ENCODE data around the gene THBS3.

The THBS3 gene

DNA sequence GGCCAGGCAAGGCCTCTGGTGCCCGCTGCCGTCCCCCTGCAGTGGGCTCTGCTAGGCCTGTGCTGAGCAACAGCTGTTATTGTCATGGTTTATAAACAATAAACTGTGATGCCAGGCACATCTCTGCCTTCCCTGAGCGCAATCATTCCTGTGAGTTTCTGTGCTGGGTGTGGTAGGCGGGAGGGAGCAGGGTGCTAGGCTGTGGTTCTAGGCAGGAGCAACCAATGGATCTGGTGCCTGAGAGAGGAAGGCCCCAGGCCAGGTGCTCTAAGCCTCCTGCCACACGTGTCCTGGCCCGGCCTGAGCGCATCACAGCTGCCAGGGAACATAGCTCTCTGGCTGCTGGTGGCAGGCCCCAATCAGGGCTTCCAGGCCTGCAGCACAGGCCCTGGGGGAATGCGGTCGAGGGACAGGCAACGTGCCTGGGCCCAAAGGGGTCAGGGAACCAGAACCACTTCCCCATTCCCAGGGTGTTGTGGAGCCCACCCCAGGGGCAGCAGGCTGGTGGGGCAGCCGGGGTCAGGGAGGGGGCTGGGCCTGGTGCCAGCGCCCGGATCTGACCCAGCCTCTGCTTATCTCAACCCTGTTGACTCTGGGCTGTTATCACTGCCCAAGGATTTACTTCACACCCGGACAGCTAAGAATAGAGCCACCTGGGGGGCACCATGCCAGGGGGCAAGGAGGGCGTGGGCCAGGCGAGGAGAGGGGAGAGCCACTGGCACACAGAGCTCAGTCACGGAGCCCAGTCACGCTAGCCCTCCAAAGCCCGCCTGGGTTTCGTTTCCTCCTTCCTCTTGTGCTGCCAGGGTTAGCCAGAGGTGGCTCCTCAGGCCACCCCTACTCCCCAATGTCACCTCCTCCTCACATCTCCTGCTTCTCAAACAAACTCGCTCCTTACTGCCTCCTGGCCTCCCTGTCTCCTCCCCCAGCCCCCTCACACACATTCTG, 22.6 kb downstream of the THBS3 start:
- TF ChIP-seq GATA3 (IDR thresholded peaks at IDR 0.05; ENCODE audit: low read depth, low read length) (no peak), GATA2 (IDR thresholded peaks at IDR 0.05; ENCODE audit: low read depth, low read length) (no peak)

DNA sequence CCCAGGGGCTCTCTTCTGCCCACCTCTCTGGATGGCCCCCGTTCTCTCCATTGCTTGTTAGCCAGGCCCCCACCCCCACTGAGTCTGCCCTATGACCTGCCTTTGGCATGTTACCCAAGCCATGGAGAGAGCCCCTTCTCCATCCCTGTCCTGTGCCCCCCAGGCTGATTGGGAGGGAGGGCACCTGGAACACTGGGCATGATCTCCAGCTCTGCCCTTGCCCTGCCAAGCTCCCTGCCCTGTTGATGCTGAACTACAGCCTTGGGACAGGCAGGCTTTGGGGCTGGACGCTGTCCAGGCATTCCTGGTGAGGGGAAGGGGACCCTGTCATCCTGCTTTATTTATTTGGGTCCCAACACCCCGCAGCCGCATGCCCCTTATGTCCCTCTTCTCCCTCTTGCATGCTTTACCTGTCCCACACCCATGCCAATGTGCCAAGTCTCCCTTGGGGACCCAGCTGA, 23.3 kb downstream of the THBS3 start:
- TF ChIP-seq GATA3 (IDR thresholded peaks at IDR 0.05; ENCODE audit: low read depth, low read length) (no peak), GATA2 (IDR thresholded peaks at IDR 0.05; ENCODE audit: low read depth, low read length) (no peak)

GRCh38 chr1:155183775-155184221, 23.9 kb downstream of the THBS3 start:
- TF ChIP-seq GATA2 (IDR thresholded peaks at IDR 0.05; ENCODE audit: low read depth, low read length) = no peak
- TF ChIP-seq GATA3 (IDR thresholded peaks at IDR 0.05; ENCODE audit: low read depth, low read length) = no peak

DNA sequence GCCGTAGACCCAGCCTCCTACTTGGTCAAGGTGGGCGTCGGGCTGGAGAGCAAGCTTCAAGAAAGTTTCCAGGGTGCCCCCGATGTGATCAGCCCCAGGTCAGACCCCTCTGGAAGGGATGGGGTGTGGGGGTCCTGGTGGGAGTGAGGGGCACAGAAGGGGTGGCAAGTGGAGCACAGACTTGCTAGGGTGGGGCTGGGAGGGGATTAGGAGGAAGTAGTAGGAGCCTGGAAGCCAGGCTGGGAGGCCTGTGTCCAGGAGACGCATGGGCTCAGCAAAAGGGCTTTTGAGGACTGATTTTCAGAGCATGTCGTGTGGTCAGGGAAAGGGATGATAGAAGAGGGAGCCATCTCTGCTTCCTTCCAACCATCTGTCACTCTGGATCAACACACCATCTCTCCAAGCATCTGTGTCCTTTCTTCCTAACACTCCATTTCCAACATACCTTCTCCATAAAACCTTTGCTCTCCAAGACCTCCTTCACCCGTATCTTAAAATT, 25.6 kb downstream of the THBS3 start:
- TF ChIP-seq GATA2 (IDR thresholded peaks at IDR 0.05; ENCODE audit: low read depth, low read length) = no peak
- no peak for TF ChIP-seq GATA3 (IDR thresholded peaks at IDR 0.05; ENCODE audit: low read depth, low read length)

GRCh38 chr1:155181371-155182051, 26.2 kb downstream of the THBS3 start:
- TF ChIP-seq GATA2 (IDR thresholded peaks at IDR 0.05; ENCODE audit: low read depth, low read length) = no peak
- no peak for TF ChIP-seq GATA3 (IDR thresholded peaks at IDR 0.05; ENCODE audit: low read depth, low read length)

DNA sequence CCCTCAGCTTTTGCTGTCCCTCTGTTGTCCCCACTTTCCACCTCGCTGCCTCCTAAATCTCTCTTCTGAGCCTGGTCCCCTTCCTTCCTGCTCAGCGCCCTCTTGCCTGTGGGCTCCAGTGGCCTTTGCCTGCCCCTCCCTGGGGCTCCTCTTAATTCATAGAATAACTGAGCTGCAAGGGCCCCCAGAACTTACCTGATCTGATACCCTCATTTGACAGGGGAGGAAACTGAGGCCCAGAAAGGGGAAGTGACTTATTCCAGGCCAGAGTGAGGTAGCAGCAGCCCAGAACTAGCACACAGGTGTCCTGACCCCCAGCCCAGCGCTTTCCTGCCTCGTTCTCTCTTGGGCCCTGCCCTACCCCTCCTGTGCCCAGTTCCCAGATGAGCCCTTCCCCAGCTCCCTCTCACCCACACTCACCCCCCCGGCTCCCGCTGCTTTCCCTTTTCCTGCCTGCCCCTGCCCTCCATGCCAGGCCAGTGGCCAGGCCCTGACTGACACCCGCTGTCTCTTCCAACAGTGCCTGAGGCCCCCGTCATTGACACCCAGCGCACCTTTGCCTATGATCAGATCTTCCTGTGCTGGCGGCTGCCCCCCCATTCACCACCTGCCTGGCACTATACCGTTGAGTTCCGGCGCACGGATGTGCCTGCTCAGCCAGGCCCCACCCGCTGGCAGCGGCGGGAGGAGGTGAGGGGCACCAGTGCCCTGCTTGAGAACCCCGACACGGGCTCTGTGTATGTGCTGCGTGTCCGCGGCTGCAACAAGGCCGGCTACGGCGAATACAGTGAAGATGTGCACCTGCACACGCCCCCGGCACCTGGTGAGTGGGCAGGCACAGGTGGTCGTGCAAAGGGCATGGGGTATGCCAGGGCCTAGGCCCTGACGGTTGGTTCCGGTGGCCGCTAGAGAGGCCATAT, 28.3 kb downstream of the THBS3 start:
- TF ChIP-seq GATA3 (IDR thresholded peaks at IDR 0.05; ENCODE audit: low read depth, low read length) = no peak
- TF ChIP-seq GATA2 (IDR thresholded peaks at IDR 0.05; ENCODE audit: low read depth, low read length) = no peak

GRCh38 chr1:155178441-155179111, 29.1 kb downstream of the THBS3 start:
- no peak for TF ChIP-seq GATA2 (IDR thresholded peaks at IDR 0.05; ENCODE audit: low read depth, low read length)
- TF ChIP-seq GATA3 (IDR thresholded peaks at IDR 0.05; ENCODE audit: low read depth, low read length) = no peak

DNA sequence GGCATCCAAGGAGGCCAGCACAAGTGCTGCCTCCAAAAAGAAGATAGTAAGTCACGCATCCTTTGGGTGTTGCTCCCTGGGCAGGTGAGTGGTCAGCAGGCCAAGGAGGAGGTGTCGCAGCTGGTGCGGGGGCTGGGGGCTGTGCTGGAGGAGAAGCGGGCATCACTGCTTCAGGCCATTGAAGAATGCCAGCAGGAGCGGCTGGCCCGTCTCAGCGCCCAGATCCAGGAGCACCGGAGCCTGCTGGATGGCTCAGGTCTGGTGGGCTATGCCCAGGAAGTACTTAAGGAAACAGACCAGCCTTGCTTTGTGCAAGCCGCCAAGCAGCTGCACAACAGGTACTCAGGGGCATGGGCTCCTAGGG, 29.8 kb downstream of the THBS3 start:
- TF ChIP-seq GATA3 (IDR thresholded peaks at IDR 0.05; ENCODE audit: low read depth, low read length) = no peak
- TF ChIP-seq GATA2 (IDR thresholded peaks at IDR 0.05; ENCODE audit: low read depth, low read length) = no peak

DNA sequence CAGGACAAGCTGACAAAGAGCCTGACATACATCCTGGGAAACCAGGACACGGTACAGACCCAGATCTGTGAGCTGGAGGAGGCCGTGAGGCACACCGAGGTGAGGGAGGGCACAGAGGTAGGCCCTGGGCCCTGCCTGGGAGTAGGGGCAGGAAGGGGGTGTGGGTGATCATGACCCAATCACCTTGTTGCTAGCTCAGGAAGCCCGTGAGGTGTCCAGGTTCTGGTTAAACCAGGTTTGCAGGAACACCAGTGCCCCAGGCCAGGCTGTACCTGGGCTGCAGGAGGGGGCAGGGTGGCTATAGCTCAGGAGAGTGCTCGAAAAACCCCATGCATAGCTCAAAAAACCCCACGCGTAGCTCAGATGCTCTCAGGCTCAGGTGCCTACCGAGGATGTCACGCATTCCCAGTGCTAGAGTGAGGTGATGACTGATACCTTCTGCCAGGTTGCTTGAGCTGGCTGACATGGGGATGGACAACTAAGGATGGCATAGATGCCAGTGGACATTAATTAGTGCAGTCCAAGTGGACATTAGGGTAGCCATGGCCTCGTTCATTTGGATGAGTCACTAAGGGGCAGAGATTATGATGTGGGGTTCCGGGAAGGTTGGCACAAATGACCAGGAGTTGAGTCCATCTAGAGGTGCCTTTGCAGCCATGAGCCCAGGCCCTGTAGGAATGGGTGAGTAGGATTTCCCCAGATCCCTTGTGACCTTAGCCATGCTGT, 30.3 kb downstream of the THBS3 start:
- TF ChIP-seq GATA3 (IDR thresholded peaks at IDR 0.05; ENCODE audit: low read depth, low read length) (no peak), GATA2 (IDR thresholded peaks at IDR 0.05; ENCODE audit: low read depth, low read length) (no peak)

DNA sequence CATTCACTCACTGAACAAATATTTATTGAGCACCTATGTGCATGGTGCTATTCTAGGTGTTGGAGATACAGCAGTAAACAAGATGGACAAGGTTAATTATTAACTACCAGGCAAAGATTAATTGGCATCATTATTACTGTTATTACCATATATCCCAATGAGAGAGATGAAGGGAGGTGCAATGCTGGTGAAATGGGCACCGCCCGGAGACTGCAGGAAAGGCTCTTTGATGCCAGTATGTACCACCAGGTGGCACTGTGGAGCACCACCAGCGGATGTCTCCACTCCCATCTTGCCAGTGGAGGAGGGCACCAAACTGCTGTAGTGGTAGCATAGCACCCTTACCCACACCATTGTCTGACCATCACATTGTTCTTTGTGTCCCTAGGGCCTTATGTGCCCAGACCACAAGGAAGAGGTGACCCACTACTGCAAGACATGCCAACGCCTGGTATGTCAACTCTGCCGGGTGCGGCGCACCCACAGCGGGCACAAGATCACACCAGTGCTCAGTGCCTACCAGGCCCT, 31.1 kb downstream of the THBS3 start:
- TF ChIP-seq GATA3 (IDR thresholded peaks at IDR 0.05; ENCODE audit: low read depth, low read length) (no peak), GATA2 (IDR thresholded peaks at IDR 0.05; ENCODE audit: low read depth, low read length) (no peak)

DNA sequence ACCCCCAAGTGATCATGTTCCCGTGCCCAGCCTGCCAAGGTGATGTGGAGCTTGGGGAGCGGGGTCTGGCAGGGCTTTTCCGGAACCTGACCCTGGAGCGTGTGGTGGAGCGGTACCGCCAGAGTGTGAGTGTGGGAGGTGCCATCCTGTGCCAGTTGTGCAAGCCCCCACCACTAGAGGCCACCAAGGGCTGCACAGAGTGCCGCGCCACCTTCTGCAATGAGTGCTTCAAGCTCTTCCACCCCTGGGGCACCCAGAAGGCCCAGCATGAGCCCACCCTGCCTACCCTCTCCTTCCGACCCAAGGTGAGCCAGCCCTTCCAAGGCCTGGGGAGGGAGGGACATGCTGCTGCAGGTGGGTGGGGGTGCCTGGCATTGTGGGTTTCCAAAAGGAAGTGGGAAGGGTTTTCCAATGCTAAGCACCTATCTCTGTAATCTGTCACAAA, 31.7 kb downstream of the THBS3 start:
- TF ChIP-seq GATA3 (IDR thresholded peaks at IDR 0.05; ENCODE audit: low read depth, low read length) = no peak
- TF ChIP-seq GATA2 (IDR thresholded peaks at IDR 0.05; ENCODE audit: low read depth, low read length) = no peak

DNA sequence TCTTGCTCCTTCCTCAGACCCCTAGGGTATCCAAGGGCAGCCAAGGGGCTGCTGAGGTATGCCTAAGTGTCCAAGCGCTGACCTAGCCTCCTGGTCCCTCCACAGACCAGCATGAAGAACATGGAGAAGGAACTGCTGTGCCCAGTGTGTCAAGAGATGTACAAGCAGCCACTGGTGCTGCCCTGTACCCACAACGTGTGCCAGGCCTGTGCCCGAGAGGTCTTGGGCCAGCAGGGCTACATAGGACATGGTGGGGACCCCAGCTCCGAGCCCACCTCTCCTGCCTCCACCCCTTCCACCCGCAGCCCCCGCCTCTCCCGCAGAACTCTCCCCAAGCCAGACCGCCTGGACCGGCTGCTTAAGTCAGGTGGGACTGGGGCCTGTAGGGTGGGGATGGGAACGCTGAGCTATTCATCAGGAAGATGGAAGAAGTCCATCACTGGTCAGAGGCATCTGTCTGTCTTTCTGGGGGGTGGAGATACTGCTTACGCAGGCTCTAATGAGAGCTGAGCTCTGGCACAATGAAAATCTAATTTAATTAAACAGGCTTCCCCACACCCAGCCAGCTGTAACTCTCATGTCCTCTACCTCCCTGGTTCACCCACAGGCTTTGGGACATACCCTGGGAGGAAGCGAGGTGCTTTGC, 32.3 kb downstream of the THBS3 start:
- TF ChIP-seq GATA3 (IDR thresholded peaks at IDR 0.05; ENCODE audit: low read depth, low read length) (no peak), GATA2 (IDR thresholded peaks at IDR 0.05; ENCODE audit: low read depth, low read length) (no peak)
